Measurements from ENCODE around the gene NBPF1.
A peak's percentile ranks its signal among the peaks of the same experiment; 100 is the strongest.
"Not testable (repeated sequence)": the region's sequence is repeated elsewhere in the genome, so short reads cannot be mapped to it uniquely, and the experiment has no call there.

GRCh38 chr1:16513412-16514106 is 99.8 kb downstream of the NBPF1 start:
- TF ChIP-seq ZNF274 (IDR thresholded peaks at IDR 0.05; ENCODE audit: low read depth, low read length); CTCF (IDR thresholded peaks at IDR 0.05 in 2 of 3, conservative IDR thresholded peaks at IDR 0.05 in 1 of 3; ENCODE audit: borderline replicate concordance in 1 of 3, insufficient read depth in 1 of 3, low read depth in 2 of 3, low read length in 2 of 3); EGR1 (IDR thresholded peaks at IDR 0.05; ENCODE audit: low read depth); REST (IDR thresholded peaks at IDR 0.05; ENCODE audit: low read depth); EZH2 (IDR thresholded peaks at IDR 0.05); ELF1 (IDR thresholded peaks at IDR 0.05; ENCODE audit: borderline replicate concordance, low read depth): not testable (repeated sequence)
- peak; percentile 98 for TF ChIP-seq POLR2A (IDR thresholded peaks at IDR 0.05; ENCODE audit: borderline replicate concordance, extremely low read depth, insufficient read depth, insufficient read length)
- TF ChIP-seq CEBPB (IDR thresholded peaks at IDR 0.05; ENCODE audit: low read depth): 0 out of 2 replicates have a peak, but pooled peaks have one; percentile 40
- TF ChIP-seq SP1 (IDR thresholded peaks at IDR 0.05; ENCODE audit: low read depth): peak; percentile 64; the same call in 1 of the 2 replicates
